ENCODE data around the gene CCL14.

CCL14 gene

DNA sequence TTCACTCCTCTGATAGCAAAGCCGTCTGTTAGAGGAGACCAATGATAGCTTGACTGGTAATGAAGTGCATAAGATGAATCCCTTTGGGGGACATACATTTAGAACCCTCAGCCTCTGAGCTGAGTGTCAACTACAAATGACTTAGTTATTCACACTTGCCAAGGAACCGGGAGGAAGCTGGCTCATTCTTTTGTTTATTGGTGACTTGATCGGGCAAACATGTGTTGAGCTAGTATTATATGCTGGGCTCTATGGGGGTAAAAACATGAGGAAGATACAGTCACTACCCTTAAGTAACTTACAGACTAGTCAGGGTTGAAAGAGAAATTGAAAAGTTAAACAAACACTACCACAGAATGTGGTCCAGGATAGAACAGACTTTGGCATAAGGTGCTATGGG is 8.2 kb downstream of the CCL14 start:
- Histone ChIP-seq H3K4me3 (ENCODE audit: control insufficient read depth in 1 of 7, extremely low read depth in 1 of 7, insufficient read depth in 4 of 7, low read depth in 2 of 7, low read length in 6 of 7) (no peak overlapping the region), H3K36me3 (ENCODE audit: control insufficient read depth in 4 of 4, insufficient read depth in 4 of 4, low read length in 3 of 4) (no peaks in the 10 kb centered on the region), H3K4me1 (ENCODE audit: control extremely low read depth in 1 of 4, control insufficient read depth in 4 of 4, insufficient read depth in 4 of 4, low read length in 3 of 4) (peaks cover 0 to 6% (median 2%) of the 10 kb centered on the region in 4 experiments), H3K27me3 (replicated peaks in 2 of 5; ENCODE audit: control insufficient read depth in 4 of 5, insufficient read depth in 5 of 5, low read length in 4 of 5) (no peaks in the 10 kb centered on the region), H3K27ac (ENCODE audit: insufficient read depth in 1 of 2, low read depth in 1 of 2, low read length in 2 of 2, poor library complexity in 1 of 2, severe bottlenecking in 2 of 2) (no peak overlapping the region), H3K9me3 (ENCODE audit: control extremely low read depth in 1 of 5, control insufficient read depth in 4 of 5, insufficient read depth in 2 of 5, low read depth in 1 of 5, low read length in 4 of 5) (no peaks in the 10 kb centered on the region)
- WGBS (ENCODE audit: insufficient coverage), result 89% methylated on average over 1 of the region's 3 CpGs
- CTCF ChIA-PET, result interaction anchor here (0.8 to 21.0 kb wide), 7 partner anchors 9 to 170 kb away, joined by 3 to 370 read pairs (median 4); no protein-coding TSS in a partner anchor
- DNase-seq, result no peak
- POLR2A ChIA-PET, result no interaction called here

DNA sequence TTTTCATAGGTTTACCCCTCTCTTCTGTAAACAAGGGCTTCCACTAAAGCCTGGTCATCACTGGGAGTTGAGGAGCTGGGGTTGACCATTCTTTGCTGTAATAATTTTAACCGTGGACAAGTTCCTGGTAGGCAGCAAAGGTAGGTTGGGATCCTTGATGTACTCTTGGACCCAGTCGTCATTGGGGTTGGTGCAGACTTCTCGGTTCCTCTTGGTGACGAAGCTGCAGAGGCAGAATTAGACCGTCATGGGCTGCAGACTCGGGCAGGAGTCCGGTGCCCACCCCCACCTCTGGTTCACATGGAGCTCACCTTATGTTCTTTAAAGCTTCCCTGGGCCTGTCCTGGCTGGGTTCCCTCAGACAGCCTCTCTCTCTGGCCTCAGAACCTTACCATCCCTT is 9.0 kb downstream of the CCL14 start:
- ChIA-PET POLR2A (no interaction called here), CTCF (interaction anchor here (0.9 to 21.0 kb wide), 5 partner anchors 8 to 171 kb away, joined by 3 to 370 read pairs (median 4); no protein-coding TSS in a partner anchor)
- Histone ChIP-seq H3K27me3 (replicated peaks in 2 of 5; ENCODE audit: control insufficient read depth in 4 of 5, insufficient read depth in 5 of 5, low read length in 4 of 5) (no peaks in the 10 kb centered on the region), H3K9me3 (ENCODE audit: control extremely low read depth in 1 of 5, control insufficient read depth in 4 of 5, insufficient read depth in 2 of 5, low read depth in 1 of 5, low read length in 4 of 5) (no peaks in the 10 kb centered on the region), H3K4me1 (ENCODE audit: control extremely low read depth in 1 of 4, control insufficient read depth in 4 of 4, insufficient read depth in 4 of 4, low read length in 3 of 4) (peaks cover 0 to 8% (median 3%) of the 10 kb centered on the region in 4 experiments), H3K27ac (ENCODE audit: insufficient read depth in 1 of 2, low read depth in 1 of 2, low read length in 2 of 2, poor library complexity in 1 of 2, severe bottlenecking in 2 of 2) (no peak overlapping the region), H3K4me3 (ENCODE audit: control insufficient read depth in 1 of 7, extremely low read depth in 1 of 7, insufficient read depth in 4 of 7, low read depth in 2 of 7, low read length in 6 of 7) (no peak overlapping the region), H3K36me3 (ENCODE audit: control insufficient read depth in 4 of 4, insufficient read depth in 4 of 4, low read length in 3 of 4) (no peaks in the 10 kb centered on the region)
- WGBS (ENCODE audit: insufficient coverage), result 86% methylated on average over 4 of the region's 7 CpGs
- no peak for DNase-seq

DNA sequence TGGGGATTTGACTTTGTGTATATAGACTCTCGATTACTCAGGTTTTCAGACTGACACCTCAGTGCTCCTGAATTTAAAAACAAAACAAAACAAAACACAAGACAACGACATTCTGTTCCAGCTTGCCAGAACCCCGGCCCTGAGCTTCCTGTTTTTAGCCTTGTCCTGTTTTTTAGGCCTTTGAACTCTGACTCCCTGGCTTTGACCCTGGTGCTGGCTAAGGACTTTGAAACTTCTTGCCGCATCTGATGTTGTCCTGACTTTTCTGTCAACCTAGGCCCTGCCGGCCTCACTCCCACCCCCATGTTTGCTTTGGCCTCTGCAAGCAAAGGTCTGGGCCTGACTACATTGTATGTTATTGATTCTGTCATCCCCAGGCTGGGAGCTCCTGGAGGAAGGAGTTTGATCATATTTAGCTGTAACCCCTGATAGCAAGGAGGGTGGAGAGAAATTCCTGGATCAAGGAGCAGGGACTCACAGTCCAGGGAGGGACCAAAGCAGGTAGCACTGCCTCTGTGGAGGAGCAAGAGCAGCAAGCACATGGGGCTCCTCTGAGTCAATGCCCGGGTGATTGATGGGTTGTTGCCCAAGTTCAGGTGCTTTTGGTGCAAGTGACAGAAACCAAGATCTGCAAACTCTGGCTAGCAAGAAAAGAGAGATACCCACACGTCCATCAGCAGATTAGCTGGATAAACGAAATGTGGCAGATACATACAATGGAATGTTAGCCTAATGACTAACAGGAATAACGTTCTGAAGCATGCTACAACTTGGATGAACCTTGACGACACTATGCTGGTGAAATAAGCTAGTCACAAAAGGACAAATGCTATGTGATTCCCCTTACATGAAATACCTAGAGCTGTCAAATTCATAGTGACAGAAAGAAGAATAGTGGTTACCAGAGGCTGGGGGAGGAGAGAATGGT is 12.9 kb downstream of the CCL14 start:
- Histone ChIP-seq H3K9me3 (ENCODE audit: control extremely low read depth in 1 of 5, control insufficient read depth in 4 of 5, insufficient read depth in 2 of 5, low read depth in 1 of 5, low read length in 4 of 5) (no peaks in the 10 kb centered on the region), H3K4me1 (ENCODE audit: control extremely low read depth in 1 of 4, control insufficient read depth in 4 of 4, insufficient read depth in 4 of 4, low read length in 3 of 4) (peaks cover 0 to 8% (median 3%) of the 10 kb centered on the region in 4 experiments), H3K27me3 (replicated peaks in 2 of 5; ENCODE audit: control insufficient read depth in 4 of 5, insufficient read depth in 5 of 5, low read length in 4 of 5) (no peaks in the 10 kb centered on the region), H3K27ac (ENCODE audit: insufficient read depth in 1 of 2, low read depth in 1 of 2, low read length in 2 of 2, poor library complexity in 1 of 2, severe bottlenecking in 2 of 2) (no peak overlapping the region), H3K4me3 (ENCODE audit: control insufficient read depth in 1 of 7, extremely low read depth in 1 of 7, insufficient read depth in 4 of 7, low read depth in 2 of 7, low read length in 6 of 7) (no peak overlapping the region), H3K36me3 (ENCODE audit: control insufficient read depth in 4 of 4, insufficient read depth in 4 of 4, low read length in 3 of 4) (no peaks in the 10 kb centered on the region)
- POLR2A ChIA-PET, result no interaction called here
- CTCF ChIA-PET, result interaction anchor here (0.6 to 21.0 kb wide), 9 partner anchors 9 to 175 kb away, joined by 3 to 370 read pairs (median 3); no protein-coding TSS in a partner anchor
- DNase-seq, result no peak
- WGBS (ENCODE audit: insufficient coverage), result 75% methylated on average over 8 of the region's 10 CpGs

DNA sequence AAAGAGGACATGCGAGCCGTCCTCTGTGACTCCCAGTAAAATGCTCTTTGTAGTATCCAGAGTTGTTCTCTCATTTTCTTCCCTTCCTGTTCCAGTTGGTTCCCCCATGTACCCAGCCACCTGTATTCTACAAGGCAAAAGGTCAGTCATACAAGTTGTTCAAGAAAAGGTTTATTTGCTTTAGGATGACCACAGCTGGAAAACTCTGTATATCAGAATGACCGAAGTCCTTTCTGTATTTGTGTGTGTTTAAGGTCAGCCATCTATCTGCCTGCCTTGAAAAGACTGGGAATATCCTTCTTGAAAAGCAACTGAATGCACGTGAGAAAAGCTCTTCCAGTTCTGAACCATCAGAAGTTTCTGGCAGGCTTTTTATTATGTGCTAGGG is 13.6 kb downstream of the CCL14 start:
- H3K9me3 ChIP-seq (ENCODE audit: control extremely low read depth in 1 of 5, control insufficient read depth in 4 of 5, insufficient read depth in 2 of 5, low read depth in 1 of 5, low read length in 4 of 5), result no peaks in the 10 kb centered on the region
- H3K27me3 ChIP-seq (replicated peaks in 2 of 5; ENCODE audit: control insufficient read depth in 4 of 5, insufficient read depth in 5 of 5, low read length in 4 of 5), result no peaks in the 10 kb centered on the region
- H3K27ac ChIP-seq (ENCODE audit: insufficient read depth in 1 of 2, low read depth in 1 of 2, low read length in 2 of 2, poor library complexity in 1 of 2, severe bottlenecking in 2 of 2), result no peak overlapping the region
- WGBS (ENCODE audit: insufficient coverage), result 93% methylated on average over 3 of the region's 4 CpGs
- POLR2A ChIA-PET, result no interaction called here
- CTCF ChIA-PET, result interaction anchor here (0.8 to 21.0 kb wide), 5 partner anchors 10 to 175 kb away, joined by 3 to 370 read pairs (median 3); no protein-coding TSS in a partner anchor
- peaks cover 0 to 8% (median 3%) of the 10 kb centered on the region in 4 experiments for H3K4me1 ChIP-seq (ENCODE audit: control extremely low read depth in 1 of 4, control insufficient read depth in 4 of 4, insufficient read depth in 4 of 4, low read length in 3 of 4)
- no peak for DNase-seq
- H3K4me3 ChIP-seq (ENCODE audit: control insufficient read depth in 1 of 7, extremely low read depth in 1 of 7, insufficient read depth in 4 of 7, low read depth in 2 of 7, low read length in 6 of 7), result no peak overlapping the region
- no peaks in the 10 kb centered on the region for H3K36me3 ChIP-seq (ENCODE audit: control insufficient read depth in 4 of 4, insufficient read depth in 4 of 4, low read length in 3 of 4)

DNA sequence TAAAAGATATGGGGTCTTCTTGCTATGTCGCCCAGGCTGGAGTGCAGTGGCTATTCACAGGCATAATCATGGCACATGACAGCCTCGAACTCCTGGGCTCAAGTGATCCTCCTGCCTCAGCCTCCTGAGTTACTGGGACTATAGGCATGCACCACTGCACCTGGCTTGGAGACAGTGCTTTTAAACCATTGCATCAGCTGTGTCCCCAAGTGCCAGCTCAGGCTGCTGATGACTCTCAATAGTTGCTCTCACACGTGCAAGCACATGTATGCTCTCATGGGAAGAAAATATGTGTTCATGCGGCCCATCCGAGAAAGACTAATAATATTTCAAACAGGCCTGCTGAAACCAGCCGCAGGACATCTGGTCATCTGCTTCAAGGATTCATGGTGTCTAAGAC is 14.0 kb downstream of the CCL14 start:
- WGBS (ENCODE audit: insufficient coverage), result 99% methylated on average over 6 of the region's 6 CpGs

DNA sequence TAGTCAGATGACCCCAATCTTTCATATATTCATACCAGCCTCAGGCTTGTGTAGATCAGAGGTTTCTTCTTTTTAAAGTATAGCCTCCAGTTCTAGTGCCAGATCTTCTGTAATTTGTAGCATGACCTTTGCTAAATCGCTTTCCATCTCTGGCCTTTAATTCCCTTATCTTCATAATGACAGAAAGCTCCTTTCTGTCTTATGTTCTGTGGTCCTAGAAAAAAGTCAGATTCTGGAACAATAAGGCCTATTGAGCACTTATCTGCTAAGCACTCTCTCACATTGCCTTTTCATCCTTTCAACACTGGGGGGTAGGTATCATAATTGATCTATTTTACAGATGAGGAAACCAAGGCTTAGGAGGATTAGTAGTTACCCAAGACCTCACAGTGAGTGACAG is 14.5 kb downstream of the CCL14 start:
- Histone ChIP-seq H3K36me3 (ENCODE audit: control insufficient read depth in 4 of 4, insufficient read depth in 4 of 4, low read length in 3 of 4) (no peaks in the 10 kb centered on the region), H3K4me3 (ENCODE audit: control insufficient read depth in 1 of 7, extremely low read depth in 1 of 7, insufficient read depth in 4 of 7, low read depth in 2 of 7, low read length in 6 of 7) (no peak overlapping the region), H3K27me3 (replicated peaks in 2 of 5; ENCODE audit: control insufficient read depth in 4 of 5, insufficient read depth in 5 of 5, low read length in 4 of 5) (no peaks in the 10 kb centered on the region), H3K4me1 (ENCODE audit: control extremely low read depth in 1 of 4, control insufficient read depth in 4 of 4, insufficient read depth in 4 of 4, low read length in 3 of 4) (peaks cover 0 to 8% (median 3%) of the 10 kb centered on the region in 4 experiments), H3K9me3 (ENCODE audit: control extremely low read depth in 1 of 5, control insufficient read depth in 4 of 5, insufficient read depth in 2 of 5, low read depth in 1 of 5, low read length in 4 of 5) (no peaks in the 10 kb centered on the region), H3K27ac (ENCODE audit: insufficient read depth in 1 of 2, low read depth in 1 of 2, low read length in 2 of 2, poor library complexity in 1 of 2, severe bottlenecking in 2 of 2) (no peak overlapping the region)
- DNase-seq, result no peak
- WGBS (ENCODE audit: insufficient coverage), result no CpG with 5 or more reads among the region's 1 CpG
- ChIA-PET POLR2A (no interaction called here), CTCF (interaction anchor here (1.1 to 21.0 kb wide), 4 partner anchors 13 to 176 kb away, joined by 3 to 370 read pairs (median 6); no protein-coding TSS in a partner anchor)

More for the DNA sequence above, 14.0 kb downstream of the CCL14 start:
- no peak overlapping the region for H3K4me3 ChIP-seq (ENCODE audit: control insufficient read depth in 1 of 7, extremely low read depth in 1 of 7, insufficient read depth in 4 of 7, low read depth in 2 of 7, low read length in 6 of 7)
- ChIA-PET CTCF (interaction anchor here (21.0 kb wide), 1 partner anchor 176 kb away, joined by 370 read pairs; no protein-coding TSS in a partner anchor), POLR2A (no interaction called here)
- no peaks in the 10 kb centered on the region for H3K27me3 ChIP-seq (replicated peaks in 2 of 5; ENCODE audit: control insufficient read depth in 4 of 5, insufficient read depth in 5 of 5, low read length in 4 of 5)
- no peak overlapping the region for H3K27ac ChIP-seq (ENCODE audit: insufficient read depth in 1 of 2, low read depth in 1 of 2, low read length in 2 of 2, poor library complexity in 1 of 2, severe bottlenecking in 2 of 2)
- no peaks in the 10 kb centered on the region for H3K36me3 ChIP-seq (ENCODE audit: control insufficient read depth in 4 of 4, insufficient read depth in 4 of 4, low read length in 3 of 4)
- peaks cover 0 to 8% (median 3%) of the 10 kb centered on the region in 4 experiments for H3K4me1 ChIP-seq (ENCODE audit: control extremely low read depth in 1 of 4, control insufficient read depth in 4 of 4, insufficient read depth in 4 of 4, low read length in 3 of 4)
- H3K9me3 ChIP-seq (ENCODE audit: control extremely low read depth in 1 of 5, control insufficient read depth in 4 of 5, insufficient read depth in 2 of 5, low read depth in 1 of 5, low read length in 4 of 5), result no peaks in the 10 kb centered on the region
- DNase-seq, result no peak

Measured in common myeloid progenitor, CD34-positive (primary cell).